HG03354 (cell line): Measurements from ENCODE around the gene CADPS.

Experiments
- ATAC-seq: cut with Tn5 transposase; IDR thresholded peaks from one replicate; pipeline ENCODE4 v1.9.1; 2021; ENCODE audit warnings: mild to moderate bottlenecking; ENCODE audit not compliant: unreplicated experiment, poor library complexity, severe bottlenecking

The CADPS gene

GRCh38 chr3:62708638-62709373 lies 166.4 kb downstream of the CADPS start:
- no peak for ATAC-seq

GRCh38 chr3:62705721-62706120 lies 169.5 kb downstream of the CADPS start:
- no peak for ATAC-seq

GRCh38 chr3:62703451-62704167 lies 171.6 kb downstream of the CADPS start:
- ATAC-seq: no peak

- no peak for ATAC-seq
Observed at GRCh38 chr3:62700357-62700756, 174.9 kb downstream of the CADPS start.

- no peak for ATAC-seq
Observed at GRCh38 chr3:62699728-62700127, 175.5 kb downstream of the CADPS start.

GRCh38 chr3:62696011-62696410 lies 179.2 kb downstream of the CADPS start:
- no peak for ATAC-seq

- ATAC-seq: no peak
Observed at GRCh38 chr3:62688812-62689211, 186.4 kb downstream of the CADPS start.

- ATAC-seq: no peak
Observed at GRCh38 chr3:62688050-62688449, 187.2 kb downstream of the CADPS start.

- no peak for ATAC-seq
Observed at GRCh38 chr3:62686503-62687294, 188.5 kb downstream of the CADPS start.

GRCh38 chr3:62682826-62683225 lies 192.4 kb downstream of the CADPS start:
- no peak for ATAC-seq

GRCh38 chr3:62679988-62680387 lies 195.2 kb downstream of the CADPS start:
- ATAC-seq: no peak

- ATAC-seq: no peak
Observed at GRCh38 chr3:62678841-62679240, 196.4 kb downstream of the CADPS start.

GRCh38 chr3:62677926-62678325 lies 197.3 kb downstream of the CADPS start:
- no peak for ATAC-seq

GRCh38 chr3:62676689-62677271 lies 198.4 kb downstream of the CADPS start:
- ATAC-seq: no peak

- no peak for ATAC-seq
Observed at GRCh38 chr3:62675492-62675891, 199.7 kb downstream of the CADPS start.

- ATAC-seq: peak; percentile 13
Observed at GRCh38 chr3:62672988-62673313, 202.3 kb downstream of the CADPS start.

- ATAC-seq: peak; percentile 96
Observed at GRCh38 chr3:62672270-62672987, 202.8 kb downstream of the CADPS start.

GRCh38 chr3:62670351-62670750 lies 204.9 kb downstream of the CADPS start:
- no peak for ATAC-seq

GRCh38 chr3:62669161-62669560 lies 206.1 kb downstream of the CADPS start:
- no peak for ATAC-seq

- ATAC-seq: peak; percentile 51
Observed at GRCh38 chr3:62667714-62668113, 207.5 kb downstream of the CADPS start.
